ENCODE data around the gene GPATCH8. TPM values are rescaled to one million over a fixed set of nuclear protein-coding genes. Genes with fewer than 3 reads are reported as not detected.
A peak's percentile ranks its signal among the peaks of the same experiment; 100 is the strongest.
"Not testable (repeated sequence)": the region's sequence is repeated elsewhere in the genome, so short reads cannot be mapped to it uniquely, and the experiment has no call there.

The GPATCH8 gene
- total RNA-seq, 2 experiments from 2014 or later = 38.5 to 40.8 TPM

GRCh38 chr17:44379887-44380286 is 123.3 kb downstream of the GPATCH8 start:
- intact Hi-C loops (cut with micrococcal nuclease) = no loop called here
- DNase-seq = no peak
- H3K27me3 Mint-ChIP-seq = peaks cover 18% of the 10 kb centered on the region
- no peaks in the 10 kb centered on the region for H3K9me3 Mint-ChIP-seq
- CTCF ChIA-PET = no interaction called here
- H3K27ac Mint-ChIP-seq = no peak overlapping the region
- POLR2A ChIA-PET = no interaction called here
- H3K36me3 Mint-ChIP-seq = no peaks in the 10 kb centered on the region
- H3K4me1 Mint-ChIP-seq (ENCODE audit: low read depth) = peaks cover 3% of the 10 kb centered on the region
- H3K4me3 Mint-ChIP-seq = no peak overlapping the region

- POLR2A ChIA-PET = interaction anchor here (0.6 kb wide), 1 partner anchor 420 kb away, joined by 5 read pairs; no protein-coding TSS in a partner anchor
- DNase-seq = no peak
- intact Hi-C loops (cut with micrococcal nuclease) = no loop called here
- Mint-ChIP-seq H3K36me3 (no peaks in the 10 kb centered on the region), H3K4me1 (ENCODE audit: low read depth) (no peaks in the 10 kb centered on the region), H3K27ac (no peak overlapping the region), H3K9me3 (no peaks in the 10 kb centered on the region), H3K27me3 (peaks cover 15% of the 10 kb centered on the region), H3K4me3 (no peak overlapping the region)
- CTCF ChIA-PET = no interaction called here
Observed at GRCh38 chr17:44378171-44378705, 125.0 kb downstream of the GPATCH8 start.

- CTCF ChIA-PET = interaction anchor here (0.6 to 1.8 kb wide), 9 partner anchors 9 to 336 kb away, joined by 3 to 13 read pairs (median 3); partner anchors contain the start of gene FAM171A2
- Mint-ChIP-seq H3K9me3 (no peaks in the 10 kb centered on the region), H3K27ac (no peak overlapping the region), H3K4me3 (no peak overlapping the region), H3K27me3 (peaks cover 16% of the 10 kb centered on the region), H3K36me3 (no peaks in the 10 kb centered on the region), H3K4me1 (ENCODE audit: low read depth) (no peaks in the 10 kb centered on the region)
- no peak for DNase-seq
- POLR2A ChIA-PET = interaction anchor here (1.4 kb wide), 1 partner anchor 9 kb away, joined by 4 read pairs; no protein-coding TSS in a partner anchor
- intact Hi-C loops (cut with micrococcal nuclease) = no loop called here
Observed at GRCh38 chr17:44376779-44377178, 126.4 kb downstream of the GPATCH8 start.

GRCh38 chr17:44376124-44376523 is 127.1 kb downstream of the GPATCH8 start:
- ChIA-PET CTCF (interaction anchor here (0.6 to 1.8 kb wide), 10 partner anchors 10 to 335 kb away, joined by 3 to 13 read pairs (median 3); partner anchors contain the start of gene FAM171A2), POLR2A (interaction anchor here (1.4 kb wide), 1 partner anchor 10 kb away, joined by 4 read pairs; no protein-coding TSS in a partner anchor)
- intact Hi-C loops (cut with micrococcal nuclease) = no loop called here
- H3K4me3 Mint-ChIP-seq = no peak overlapping the region
- no peak overlapping the region for H3K27ac Mint-ChIP-seq
- DNase-seq = peak; percentile 40
- peaks cover 16% of the 10 kb centered on the region for H3K27me3 Mint-ChIP-seq
- H3K4me1 Mint-ChIP-seq (ENCODE audit: low read depth) = no peaks in the 10 kb centered on the region
- H3K36me3 Mint-ChIP-seq = no peaks in the 10 kb centered on the region
- no peaks in the 10 kb centered on the region for H3K9me3 Mint-ChIP-seq

- H3K36me3 Mint-ChIP-seq = no peaks in the 10 kb centered on the region
- DNase-seq = no peak
- intact Hi-C loops (cut with micrococcal nuclease) = no loop called here
- H3K4me1 Mint-ChIP-seq (ENCODE audit: low read depth) = no peaks in the 10 kb centered on the region
- ChIA-PET CTCF (interaction anchor here (0.6 to 1.8 kb wide), 11 partner anchors 11 to 334 kb away, joined by 3 to 13 read pairs (median 3); partner anchors contain the start of gene FAM171A2), POLR2A (no interaction called here)
- no peak overlapping the region for H3K4me3 Mint-ChIP-seq
- H3K9me3 Mint-ChIP-seq = no peaks in the 10 kb centered on the region
- H3K27me3 Mint-ChIP-seq = peaks cover 19% of the 10 kb centered on the region
- no peak overlapping the region for H3K27ac Mint-ChIP-seq
Observed at GRCh38 chr17:44375196-44376017, 127.8 kb downstream of the GPATCH8 start.

- no peaks in the 10 kb centered on the region for H3K36me3 Mint-ChIP-seq
- peaks cover 3% of the 10 kb centered on the region for H3K4me1 Mint-ChIP-seq (ENCODE audit: low read depth)
- intact Hi-C loops (cut with micrococcal nuclease) = no loop called here
- H3K27me3 Mint-ChIP-seq = peaks cover 21% of the 10 kb centered on the region
- H3K9me3 Mint-ChIP-seq = no peaks in the 10 kb centered on the region
- no peak overlapping the region for H3K27ac Mint-ChIP-seq
- POLR2A ChIA-PET = no interaction called here
- CTCF ChIA-PET = interaction anchor here (0.9 kb wide), 2 partner anchors 11 to 24 kb away, joined by 3 read pairs; no protein-coding TSS in a partner anchor
- no peak for DNase-seq
- no peak overlapping the region for H3K4me3 Mint-ChIP-seq
Observed at GRCh38 chr17:44374306-44375195, 128.7 kb downstream of the GPATCH8 start.

- no peak for DNase-seq
- H3K27ac Mint-ChIP-seq = no peak overlapping the region
- H3K9me3 Mint-ChIP-seq = no peaks in the 10 kb centered on the region
- ChIA-PET POLR2A (no interaction called here), CTCF (interaction anchor here (1.0 to 1.3 kb wide), 2 partner anchors 9 to 14 kb away, joined by 3 to 4 read pairs; partner anchors contain the start of gene FAM171A2)
- intact Hi-C loops (cut with micrococcal nuclease) = no loop called here
- no peaks in the 10 kb centered on the region for H3K36me3 Mint-ChIP-seq
- H3K27me3 Mint-ChIP-seq = peaks cover 22% of the 10 kb centered on the region
- H3K4me3 Mint-ChIP-seq = no peak overlapping the region
- H3K4me1 Mint-ChIP-seq (ENCODE audit: low read depth) = peaks cover 5% of the 10 kb centered on the region
Observed at GRCh38 chr17:44372036-44372435, 131.2 kb downstream of the GPATCH8 start.

GRCh38 chr17:44369414-44370023 is 133.7 kb downstream of the GPATCH8 start:
- CTCF ChIA-PET = interaction anchor here (0.9 to 1.3 kb wide), 2 partner anchors 19 to 459 kb away, joined by 3 read pairs; no protein-coding TSS in a partner anchor
- DNase-seq = peak; percentile 35
- H3K36me3 Mint-ChIP-seq; H3K9me3 Mint-ChIP-seq; POLR2A ChIA-PET; H3K27ac Mint-ChIP-seq; intact Hi-C loops (cut with micrococcal nuclease); H3K4me1 Mint-ChIP-seq (ENCODE audit: low read depth): not testable (repeated sequence)
- Mint-ChIP-seq H3K27me3 (peaks cover 22% of the 10 kb centered on the region), H3K4me3 (peak overlapping the region; percentile 28)

- CTCF ChIA-PET; intact Hi-C loops (cut with micrococcal nuclease); H3K9me3 Mint-ChIP-seq; DNase-seq; H3K36me3 Mint-ChIP-seq; H3K27ac Mint-ChIP-seq; H3K4me3 Mint-ChIP-seq; H3K4me1 Mint-ChIP-seq (ENCODE audit: low read depth); POLR2A ChIA-PET: not testable (repeated sequence)
- H3K27me3 Mint-ChIP-seq = peaks cover 19% of the 10 kb centered on the region
Observed at GRCh38 chr17:44368391-44369243, 134.6 kb downstream of the GPATCH8 start.

GRCh38 chr17:44367231-44367979 is 135.8 kb downstream of the GPATCH8 start:
- no peak for DNase-seq
- peaks cover 20% of the 10 kb centered on the region for H3K27me3 Mint-ChIP-seq
- no peaks in the 10 kb centered on the region for H3K9me3 Mint-ChIP-seq
- ChIA-PET CTCF (interaction anchor here (0.8 to 1.7 kb wide), 6 partner anchors 10 to 157 kb away, joined by 3 to 5 read pairs (median 4); no protein-coding TSS in a partner anchor), POLR2A (interaction anchor here (0.7 kb wide), 1 partner anchor 18 kb away, joined by 3 read pairs; no protein-coding TSS in a partner anchor)
- H3K4me3 Mint-ChIP-seq = no peak overlapping the region
- H3K4me1 Mint-ChIP-seq (ENCODE audit: low read depth) = peaks cover 5% of the 10 kb centered on the region
- H3K36me3 Mint-ChIP-seq = no peaks in the 10 kb centered on the region
- no peak overlapping the region for H3K27ac Mint-ChIP-seq
- intact Hi-C loops (cut with micrococcal nuclease) = no loop called here
